Choroid plexus epithelial cell (primary cell): ENCODE data around the gene RNF113B.

ENCODE experiments used
- DNase-seq: peaks from one replicate; pipeline ENCODE4 v3.0.0-alpha.2; 2010; ENCODE audit warnings: low read depth
- H3K4me3 ChIP-seq: 2 replicates; pipeline ENCODE4 v1.5.1; 2011; ENCODE audit warnings: low read depth, mild to moderate bottlenecking, control low read depth, low read length, moderate library complexity
- TF ChIP-seq, protein P1 (sequence below): conservative IDR thresholded peaks from 2 replicates; pipeline ENCODE4 v1.5.1; 2011; ENCODE audit warnings: low read depth, mild to moderate bottlenecking, control low read depth, inconsistent platforms, low read length, moderate library complexity

Gene RNF113B

DNA sequence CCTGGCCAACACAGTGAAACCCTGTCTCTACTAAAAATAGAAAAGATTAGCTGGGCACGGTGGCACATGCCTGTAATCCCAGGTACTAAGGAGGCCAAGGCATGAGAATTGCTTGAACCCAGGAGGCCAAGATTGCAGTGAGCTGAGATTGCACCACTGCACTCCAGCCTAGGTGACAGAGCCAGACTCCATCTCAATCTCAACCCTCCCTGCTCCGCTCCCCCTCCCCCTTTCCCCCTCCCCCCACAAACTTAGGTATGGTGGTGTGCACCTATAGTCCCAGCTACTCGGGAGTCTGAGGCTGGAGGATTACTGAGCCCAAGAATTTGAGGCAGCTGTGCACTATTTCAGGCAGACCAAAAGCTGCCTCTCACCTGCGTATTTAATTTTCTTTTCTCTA lies 21.6 kb upstream of the RNF113B start:
- H3K4me3 ChIP-seq, result no peak overlapping the region
- no peak for DNase-seq
- TF ChIP-seq, protein P1, sequence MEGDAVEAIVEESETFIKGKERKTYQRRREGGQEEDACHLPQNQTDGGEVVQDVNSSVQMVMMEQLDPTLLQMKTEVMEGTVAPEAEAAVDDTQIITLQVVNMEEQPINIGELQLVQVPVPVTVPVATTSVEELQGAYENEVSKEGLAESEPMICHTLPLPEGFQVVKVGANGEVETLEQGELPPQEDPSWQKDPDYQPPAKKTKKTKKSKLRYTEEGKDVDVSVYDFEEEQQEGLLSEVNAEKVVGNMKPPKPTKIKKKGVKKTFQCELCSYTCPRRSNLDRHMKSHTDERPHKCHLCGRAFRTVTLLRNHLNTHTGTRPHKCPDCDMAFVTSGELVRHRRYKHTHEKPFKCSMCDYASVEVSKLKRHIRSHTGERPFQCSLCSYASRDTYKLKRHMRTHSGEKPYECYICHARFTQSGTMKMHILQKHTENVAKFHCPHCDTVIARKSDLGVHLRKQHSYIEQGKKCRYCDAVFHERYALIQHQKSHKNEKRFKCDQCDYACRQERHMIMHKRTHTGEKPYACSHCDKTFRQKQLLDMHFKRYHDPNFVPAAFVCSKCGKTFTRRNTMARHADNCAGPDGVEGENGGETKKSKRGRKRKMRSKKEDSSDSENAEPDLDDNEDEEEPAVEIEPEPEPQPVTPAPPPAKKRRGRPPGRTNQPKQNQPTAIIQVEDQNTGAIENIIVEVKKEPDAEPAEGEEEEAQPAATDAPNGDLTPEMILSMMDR, result no peak

DNA sequence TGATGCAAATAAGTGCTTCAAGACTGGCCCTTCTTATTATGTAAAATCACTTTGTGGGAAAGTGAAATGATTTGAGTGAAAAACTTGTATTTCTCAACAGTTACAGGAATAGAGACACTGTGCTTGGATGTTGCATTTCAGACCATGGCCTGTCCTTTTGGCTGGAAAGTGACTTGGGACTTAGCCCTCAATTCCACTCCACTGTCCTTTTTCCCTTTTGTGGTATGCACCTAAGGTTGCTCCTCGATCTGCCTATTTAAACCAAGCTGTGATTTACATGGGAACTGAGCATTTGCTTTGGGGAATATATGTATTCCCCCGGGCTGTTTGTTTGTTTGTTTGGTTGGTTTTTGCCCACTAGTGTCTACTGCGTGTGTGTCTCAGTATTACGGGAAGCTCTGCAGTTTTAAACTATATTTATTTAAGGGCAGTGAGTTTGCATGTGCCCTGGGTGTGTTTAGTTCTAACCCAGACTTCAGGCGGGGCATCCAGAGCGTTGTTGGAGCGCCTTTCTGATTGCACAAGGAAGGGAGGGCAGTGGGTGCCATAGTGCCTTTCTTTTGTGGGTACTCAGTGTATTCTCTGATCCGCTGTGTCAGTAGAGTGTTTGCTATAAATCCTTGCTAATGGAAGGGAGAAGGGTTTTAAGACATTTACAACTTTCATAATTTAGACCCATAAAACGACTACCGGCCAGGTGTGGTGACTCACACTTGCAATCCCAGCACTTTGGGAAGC lies 18.2 kb upstream of the RNF113B start:
- no peak overlapping the region for H3K4me3 ChIP-seq
- TF ChIP-seq, protein P1, result no peak
- no peak for DNase-seq

- no peak overlapping the region for H3K4me3 ChIP-seq
- TF ChIP-seq, protein P1, result no peak
- DNase-seq, result no peak
Measured at GRCh38 chr13:98192008-98192407, 14.9 kb upstream of the RNF113B start.

GRCh38 chr13:98190889-98191444 lies 13.9 kb upstream of the RNF113B start:
- H3K4me3 ChIP-seq, result no peak overlapping the region
- DNase-seq, result no peak
- TF ChIP-seq, protein P1, result no peak

- no peak overlapping the region for H3K4me3 ChIP-seq
- TF ChIP-seq, protein P1, result no peak
- no peak for DNase-seq
Measured at GRCh38 chr13:98189841-98190505, 12.9 kb upstream of the RNF113B start.

DNA sequence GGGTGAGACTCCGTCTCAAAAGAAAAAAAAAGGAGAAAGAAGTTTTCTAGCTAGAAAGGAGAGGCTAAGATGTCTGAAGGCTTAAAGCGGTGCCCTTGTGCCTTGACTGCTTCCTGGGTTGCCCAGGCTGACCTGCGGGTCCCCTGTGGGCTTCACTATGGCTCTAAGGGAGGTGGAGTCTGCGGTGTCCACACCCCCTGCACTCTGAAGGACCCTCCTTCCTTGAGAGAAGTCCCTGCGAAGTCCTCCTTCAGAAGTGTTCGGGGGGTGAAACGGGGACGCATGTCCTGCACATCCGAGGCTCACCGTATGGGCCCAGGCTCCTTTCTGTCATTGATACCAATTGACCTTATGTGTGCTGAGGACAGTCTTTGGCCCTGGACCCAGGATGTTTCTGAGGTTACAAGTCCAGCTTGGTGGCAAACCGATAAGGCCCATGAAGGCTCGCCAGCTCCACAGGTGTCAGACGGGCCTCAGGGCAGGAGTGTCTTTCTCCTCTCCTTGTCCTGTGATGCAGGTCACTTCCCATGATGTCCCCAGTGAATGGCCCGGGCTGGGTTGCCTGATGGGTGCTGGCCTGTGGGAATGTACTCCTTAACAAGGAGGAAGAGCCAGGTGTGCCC lies 11.6 kb upstream of the RNF113B start:
- TF ChIP-seq, protein P1, result no peak
- DNase-seq, result no peak
- no peak overlapping the region for H3K4me3 ChIP-seq
